ENCODE measurements around the gene RNF227. TPM values are rescaled to one million over a fixed set of nuclear protein-coding genes. Genes with fewer than 3 reads are reported as not detected.

Gene RNF227
- total and polyA plus RNA-seq, 2 of the 13 experiments (the other 11 are each of a cell fraction or from before 2014, with no cell fraction given) = 0.20 to 0.79 TPM

DNA sequence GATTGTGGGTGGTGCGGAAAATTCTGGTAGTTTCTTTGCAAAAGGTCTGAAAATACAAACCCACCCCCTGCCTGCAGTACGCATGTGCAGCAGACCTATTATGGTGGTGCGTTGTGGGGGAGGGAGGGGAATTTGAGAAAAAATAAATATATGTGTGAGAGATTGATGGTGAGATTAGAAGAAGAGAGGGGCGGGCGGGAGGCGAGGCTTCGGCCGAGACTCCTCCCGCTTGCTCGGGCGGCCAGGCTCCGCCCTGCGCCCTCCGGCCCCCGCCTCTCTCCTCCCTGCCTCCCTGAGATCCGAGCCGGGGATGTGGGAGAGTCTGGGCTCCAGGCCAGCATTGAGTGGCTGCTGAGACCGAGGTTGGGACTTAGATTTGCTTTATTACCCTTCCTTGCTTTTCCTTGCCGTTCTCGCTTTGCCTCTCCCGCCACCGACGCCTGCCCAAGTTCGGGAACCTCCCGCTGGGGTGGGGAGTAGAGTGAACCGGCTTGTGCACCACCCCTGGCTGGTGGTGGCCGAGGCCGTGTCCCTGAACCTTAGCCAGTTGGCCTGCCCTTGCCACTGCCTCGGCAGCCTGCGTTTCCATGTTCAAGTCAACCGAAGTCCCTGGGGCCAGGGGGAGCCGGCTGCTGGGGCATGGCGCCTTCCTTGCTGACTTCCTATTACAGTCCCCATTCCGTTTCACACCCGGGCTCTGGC lies 28.5 kb downstream of the RNF227 start (continued):
- TF ChIP-seq ZMYM3 (CRISPR knock-in tag; IDR thresholded peaks at IDR 0.05) (peak; percentile 25; the same call in 1 of the 2 replicates), ARID2 (CRISPR knock-in tag; IDR thresholded peaks at IDR 0.05; ENCODE audit: borderline replicate concordance) (0 out of 2 replicates have a peak, but pooled peaks have one; percentile 40), NFKB2 (CRISPR knock-in tag; IDR thresholded peaks at IDR 0.05; ENCODE audit: borderline replicate concordance) (no peak; the same call in 1 of the 2 replicates), NBN (conservative IDR thresholded peaks at IDR 0.05) (no peak), MEF2D (CRISPR knock-in tag; IDR thresholded peaks at IDR 0.05) (no peak), STAG1 (CRISPR knock-in tag; IDR thresholded peaks at IDR 0.05) (no peak; the same call in 1 of the 2 replicates), TP53 (CRISPR knock-in tag; conservative IDR thresholded peaks at IDR 0.05) (no peak), ASH2L (IDR thresholded peaks at IDR 0.05; ENCODE audit: insufficient read length, low read depth, low read length) (peak; percentile 59), ZNF547 (CRISPR knock-in tag; IDR thresholded peaks at IDR 0.05) (peak; percentile 82), KAT2B (IDR thresholded peaks at IDR 0.05; ENCODE audit: borderline replicate concordance, low read depth, low read length) (no peak), ZNF556 (CRISPR knock-in tag; IDR thresholded peaks at IDR 0.05; ENCODE audit: borderline replicate concordance) (0 out of 2 replicates have a peak, but pooled peaks have one; percentile 42), ZNF773 (CRISPR knock-in tag; IDR thresholded peaks at IDR 0.05; ENCODE audit: borderline replicate concordance) (no peak), ZNF564 (CRISPR knock-in tag; IDR thresholded peaks at IDR 0.05) (no peak), MTA1 (CRISPR knock-in tag; IDR thresholded peaks at IDR 0.05; ENCODE audit: borderline replicate concordance) (no peak)
- TF ChIP-seq, protein P1, sequence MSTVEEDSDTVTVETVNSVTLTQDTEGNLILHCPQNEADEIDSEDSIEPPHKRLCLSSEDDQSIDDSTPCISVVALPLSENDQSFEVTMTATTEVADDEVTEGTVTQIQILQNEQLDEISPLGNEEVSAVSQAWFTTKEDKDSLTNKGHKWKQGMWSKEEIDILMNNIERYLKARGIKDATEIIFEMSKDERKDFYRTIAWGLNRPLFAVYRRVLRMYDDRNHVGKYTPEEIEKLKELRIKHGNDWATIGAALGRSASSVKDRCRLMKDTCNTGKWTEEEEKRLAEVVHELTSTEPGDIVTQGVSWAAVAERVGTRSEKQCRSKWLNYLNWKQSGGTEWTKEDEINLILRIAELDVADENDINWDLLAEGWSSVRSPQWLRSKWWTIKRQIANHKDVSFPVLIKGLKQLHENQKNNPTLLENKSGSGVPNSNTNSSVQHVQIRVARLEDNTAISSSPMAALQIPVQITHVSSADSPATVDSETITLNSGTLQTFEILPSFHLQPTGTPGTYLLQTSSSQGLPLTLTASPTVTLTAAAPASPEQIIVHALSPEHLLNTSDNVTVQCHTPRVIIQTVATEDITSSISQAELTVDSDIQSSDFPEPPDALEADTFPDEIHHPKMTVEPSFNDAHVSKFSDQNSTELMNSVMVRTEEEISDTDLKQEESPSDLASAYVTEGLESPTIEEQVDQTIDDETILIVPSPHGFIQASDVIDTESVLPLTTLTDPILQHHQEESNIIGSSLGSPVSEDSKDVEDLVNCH (CRISPR knock-in tag; IDR thresholded peaks at IDR 0.05) = no peak
- TF ChIP-seq, protein P2, sequence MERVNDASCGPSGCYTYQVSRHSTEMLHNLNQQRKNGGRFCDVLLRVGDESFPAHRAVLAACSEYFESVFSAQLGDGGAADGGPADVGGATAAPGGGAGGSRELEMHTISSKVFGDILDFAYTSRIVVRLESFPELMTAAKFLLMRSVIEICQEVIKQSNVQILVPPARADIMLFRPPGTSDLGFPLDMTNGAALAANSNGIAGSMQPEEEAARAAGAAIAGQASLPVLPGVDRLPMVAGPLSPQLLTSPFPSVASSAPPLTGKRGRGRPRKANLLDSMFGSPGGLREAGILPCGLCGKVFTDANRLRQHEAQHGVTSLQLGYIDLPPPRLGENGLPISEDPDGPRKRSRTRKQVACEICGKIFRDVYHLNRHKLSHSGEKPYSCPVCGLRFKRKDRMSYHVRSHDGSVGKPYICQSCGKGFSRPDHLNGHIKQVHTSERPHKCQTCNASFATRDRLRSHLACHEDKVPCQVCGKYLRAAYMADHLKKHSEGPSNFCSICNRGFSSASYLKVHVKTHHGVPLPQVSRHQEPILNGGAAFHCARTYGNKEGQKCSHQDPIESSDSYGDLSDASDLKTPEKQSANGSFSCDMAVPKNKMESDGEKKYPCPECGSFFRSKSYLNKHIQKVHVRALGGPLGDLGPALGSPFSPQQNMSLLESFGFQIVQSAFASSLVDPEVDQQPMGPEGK (CRISPR knock-in tag; IDR thresholded peaks at IDR 0.05) = peak; percentile 55
- TF ChIP-seq, protein P3, sequence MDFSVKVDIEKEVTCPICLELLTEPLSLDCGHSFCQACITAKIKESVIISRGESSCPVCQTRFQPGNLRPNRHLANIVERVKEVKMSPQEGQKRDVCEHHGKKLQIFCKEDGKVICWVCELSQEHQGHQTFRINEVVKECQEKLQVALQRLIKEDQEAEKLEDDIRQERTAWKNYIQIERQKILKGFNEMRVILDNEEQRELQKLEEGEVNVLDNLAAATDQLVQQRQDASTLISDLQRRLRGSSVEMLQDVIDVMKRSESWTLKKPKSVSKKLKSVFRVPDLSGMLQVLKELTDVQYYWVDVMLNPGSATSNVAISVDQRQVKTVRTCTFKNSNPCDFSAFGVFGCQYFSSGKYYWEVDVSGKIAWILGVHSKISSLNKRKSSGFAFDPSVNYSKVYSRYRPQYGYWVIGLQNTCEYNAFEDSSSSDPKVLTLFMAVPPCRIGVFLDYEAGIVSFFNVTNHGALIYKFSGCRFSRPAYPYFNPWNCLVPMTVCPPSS (IDR thresholded peaks at IDR 0.05) = no peak
- TF ChIP-seq, protein P4, sequence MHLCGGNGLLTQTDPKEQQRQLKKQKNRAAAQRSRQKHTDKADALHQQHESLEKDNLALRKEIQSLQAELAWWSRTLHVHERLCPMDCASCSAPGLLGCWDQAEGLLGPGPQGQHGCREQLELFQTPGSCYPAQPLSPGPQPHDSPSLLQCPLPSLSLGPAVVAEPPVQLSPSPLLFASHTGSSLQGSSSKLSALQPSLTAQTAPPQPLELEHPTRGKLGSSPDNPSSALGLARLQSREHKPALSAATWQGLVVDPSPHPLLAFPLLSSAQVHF (CRISPR knock-in tag; IDR thresholded peaks at IDR 0.05) = no peak
- TF ChIP-seq, protein P5, sequence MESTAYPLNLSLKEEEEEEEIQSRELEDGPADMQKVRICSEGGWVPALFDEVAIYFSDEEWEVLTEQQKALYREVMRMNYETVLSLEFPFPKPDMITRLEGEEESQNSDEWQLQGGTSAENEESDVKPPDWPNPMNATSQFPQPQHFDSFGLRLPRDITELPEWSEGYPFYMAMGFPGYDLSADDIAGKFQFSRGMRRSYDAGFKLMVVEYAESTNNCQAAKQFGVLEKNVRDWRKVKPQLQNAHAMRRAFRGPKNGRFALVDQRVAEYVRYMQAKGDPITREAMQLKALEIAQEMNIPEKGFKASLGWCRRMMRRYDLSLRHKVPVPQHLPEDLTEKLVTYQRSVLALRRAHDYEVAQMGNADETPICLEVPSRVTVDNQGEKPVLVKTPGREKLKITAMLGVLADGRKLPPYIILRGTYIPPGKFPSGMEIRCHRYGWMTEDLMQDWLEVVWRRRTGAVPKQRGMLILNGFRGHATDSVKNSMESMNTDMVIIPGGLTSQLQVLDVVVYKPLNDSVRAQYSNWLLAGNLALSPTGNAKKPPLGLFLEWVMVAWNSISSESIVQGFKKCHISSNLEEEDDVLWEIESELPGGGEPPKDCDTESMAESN (CRISPR knock-in tag; conservative IDR thresholded peaks at IDR 0.05) = no peak
- TF ChIP-seq, protein P6, sequence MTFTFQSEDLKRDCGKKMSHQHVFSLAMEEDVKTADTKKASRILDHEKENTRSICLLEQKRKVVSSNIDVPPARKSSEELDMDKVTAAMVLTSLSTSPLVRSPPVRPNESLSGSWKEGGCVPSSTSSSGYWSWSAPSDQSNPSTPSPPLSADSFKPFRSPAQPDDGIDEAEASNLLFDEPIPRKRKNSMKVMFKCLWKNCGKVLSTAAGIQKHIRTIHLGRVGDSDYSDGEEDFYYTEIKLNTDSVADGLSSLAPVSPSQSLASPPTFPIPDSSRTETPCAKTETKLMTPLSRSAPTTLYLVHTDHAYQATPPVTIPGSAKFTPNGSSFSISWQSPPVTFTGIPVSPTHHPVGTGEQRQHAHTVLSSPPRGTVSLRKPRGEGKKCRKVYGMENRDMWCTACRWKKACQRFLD (CRISPR knock-in tag; IDR thresholded peaks at IDR 0.05; ENCODE audit: borderline replicate concordance) = no peak
